Measurements from ENCODE around the gene TPRN. TPM values are rescaled to one million over a fixed set of nuclear protein-coding genes. Genes with fewer than 3 reads are reported as not detected.
A peak's percentile ranks its signal among the peaks of the same experiment; 100 is the strongest.

Gene TPRN
- total RNA-seq, 1 donor from 2014 or later: 5.7 TPM

DNA sequence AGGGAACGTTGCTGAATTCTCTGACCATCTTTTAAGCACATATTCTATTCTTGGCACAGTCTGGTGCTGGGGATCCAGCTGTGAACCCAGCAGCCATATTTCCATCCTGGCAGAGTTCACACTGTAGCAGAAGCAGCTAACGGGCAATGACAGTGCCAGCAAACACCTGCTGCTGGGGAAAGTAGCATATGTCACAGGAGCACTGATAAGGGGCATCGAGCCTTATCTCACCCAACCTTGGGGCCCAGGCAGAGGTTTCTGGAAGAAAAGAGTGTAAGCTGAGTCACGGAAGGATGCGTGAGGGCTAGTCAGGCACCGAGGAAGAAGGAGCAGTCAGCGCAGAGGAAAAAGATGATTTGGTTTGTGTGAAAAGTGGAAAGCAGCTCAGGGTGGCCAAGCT is 6.1 kb upstream of the TPRN start:
- no peak for DNase-seq

DNA sequence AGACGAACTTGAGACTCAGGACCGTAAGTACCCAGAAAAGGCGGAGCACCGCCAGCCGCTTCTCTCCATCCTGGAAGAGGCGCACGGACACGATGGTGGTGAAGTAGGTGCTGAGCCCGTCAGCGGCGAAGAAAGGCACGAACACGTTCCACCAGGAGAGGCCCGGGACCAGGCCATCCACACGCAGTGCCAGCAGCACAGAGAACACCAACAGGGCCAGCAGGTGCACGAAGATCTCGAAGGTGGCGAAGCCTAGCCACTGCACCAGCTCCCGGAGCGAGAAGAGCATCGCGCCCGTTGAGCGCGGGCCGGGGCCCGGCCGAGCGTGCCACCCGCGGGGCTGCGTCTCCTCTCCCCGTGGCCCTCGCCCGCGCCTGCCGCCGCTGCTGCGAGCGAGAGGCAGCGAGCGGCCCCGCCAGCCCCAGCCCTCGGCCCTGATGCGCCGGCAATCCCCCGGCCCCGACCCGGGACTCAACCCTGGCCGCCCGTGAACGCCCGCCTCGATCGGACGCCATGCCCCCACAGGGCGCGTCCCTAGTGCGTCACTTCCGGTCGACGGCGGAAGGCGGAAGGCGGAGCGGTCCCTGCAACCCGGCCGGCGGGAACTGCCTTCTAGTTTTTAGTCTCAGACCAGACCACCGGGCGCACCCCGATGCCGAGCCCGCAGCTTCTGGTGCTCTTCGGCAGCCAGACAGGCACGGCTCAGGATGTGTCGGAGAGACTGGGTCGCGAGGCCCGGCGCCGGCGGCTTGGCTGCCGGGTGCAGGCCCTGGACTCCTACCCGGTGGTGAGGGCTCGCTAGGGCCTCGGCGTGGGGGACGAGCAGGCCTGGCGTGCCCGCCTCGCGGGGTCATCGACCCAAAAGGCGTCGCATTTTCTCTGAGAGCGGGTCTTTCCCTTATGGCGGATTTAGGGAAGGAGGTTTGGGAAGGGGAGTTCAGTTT is 4.9 kb upstream of the TPRN start, which contains the start of the genes NDOR1 and TMEM203:
Gene NDOR1 (plus strand): TSS at position 575 of the 944 bp plus-strand sequence. CDS start 78 bp downstream, at position 653.
Gene TMEM203 (minus strand): TSS at position 523 of the 944 bp plus-strand sequence. CDS start 234 bp downstream, at position 289.
- DNase-seq: peak; percentile 95

DNA sequence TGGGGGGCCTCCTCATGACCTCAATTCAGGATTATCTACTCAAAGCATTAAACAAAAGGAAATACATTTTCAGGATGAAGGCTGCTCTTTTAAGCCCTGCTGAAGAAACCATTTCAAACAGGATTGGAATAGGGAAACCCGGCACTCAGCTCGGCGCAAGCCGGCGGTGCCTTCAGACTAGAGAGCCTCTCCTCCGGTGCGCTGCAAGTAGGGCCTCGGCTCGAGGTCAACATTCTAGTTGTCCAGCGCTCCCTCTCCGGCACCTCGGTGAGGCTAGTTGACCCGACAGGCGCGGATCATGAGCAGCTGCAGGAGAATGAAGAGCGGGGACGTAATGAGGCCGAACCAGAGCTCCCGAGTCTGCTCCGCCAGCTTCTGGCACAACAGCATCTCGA is 4.2 kb upstream of the TPRN start:
- no peak for DNase-seq

DNA sequence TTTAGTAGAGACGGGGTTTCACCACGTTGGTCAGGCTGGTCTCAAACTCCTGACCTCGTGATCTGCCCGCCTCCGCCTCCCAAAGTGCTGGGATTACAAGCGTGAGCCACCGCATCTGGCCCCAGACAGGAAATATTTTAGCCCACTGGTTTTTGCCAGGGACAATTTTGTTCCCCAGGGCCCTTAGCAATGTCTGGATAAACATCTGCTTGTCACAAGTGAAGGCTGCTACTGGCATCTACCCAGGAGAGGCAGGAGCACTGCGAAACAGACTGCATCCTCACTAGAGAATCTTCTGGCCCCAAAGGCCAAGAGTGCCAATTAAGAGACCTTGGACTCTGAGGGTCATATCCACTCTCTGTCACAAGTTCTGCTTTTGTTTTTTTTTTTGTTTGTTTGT is 2.4 kb upstream of the TPRN start:
- DNase-seq: no peak

DNA sequence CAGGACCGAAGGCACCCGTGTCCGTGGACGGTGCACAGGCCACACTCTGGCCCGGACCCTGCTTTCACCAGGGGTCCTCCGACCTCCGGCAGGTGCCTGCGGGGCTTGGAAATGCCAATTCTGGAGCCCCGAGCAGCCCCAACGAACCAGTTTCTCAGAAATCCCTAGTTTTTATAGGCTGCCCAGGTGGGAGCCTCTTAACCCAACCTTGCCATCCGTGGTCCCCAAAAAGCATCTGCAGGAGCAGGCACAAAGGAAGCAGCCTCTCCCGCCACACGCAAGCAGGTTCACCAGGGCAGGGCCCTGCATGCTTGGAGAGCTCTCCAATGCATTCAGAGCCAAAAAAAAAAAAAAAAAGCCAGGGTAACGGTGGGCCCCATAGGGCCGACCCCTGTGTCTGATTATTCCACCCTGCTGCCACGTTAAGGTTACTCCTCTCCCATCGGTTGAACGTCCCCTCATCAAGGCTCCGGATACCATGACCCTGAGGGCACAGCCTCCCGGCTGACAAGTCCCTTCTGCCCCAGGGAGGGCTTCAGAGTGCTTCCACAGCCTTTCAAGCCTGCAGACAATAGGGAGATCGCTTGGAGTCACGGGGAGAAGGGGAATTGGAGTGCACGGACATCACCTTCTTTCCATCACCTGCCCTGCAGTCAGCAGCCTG is 796 bp upstream of the TPRN start:
- DNase-seq: no peak

DNA sequence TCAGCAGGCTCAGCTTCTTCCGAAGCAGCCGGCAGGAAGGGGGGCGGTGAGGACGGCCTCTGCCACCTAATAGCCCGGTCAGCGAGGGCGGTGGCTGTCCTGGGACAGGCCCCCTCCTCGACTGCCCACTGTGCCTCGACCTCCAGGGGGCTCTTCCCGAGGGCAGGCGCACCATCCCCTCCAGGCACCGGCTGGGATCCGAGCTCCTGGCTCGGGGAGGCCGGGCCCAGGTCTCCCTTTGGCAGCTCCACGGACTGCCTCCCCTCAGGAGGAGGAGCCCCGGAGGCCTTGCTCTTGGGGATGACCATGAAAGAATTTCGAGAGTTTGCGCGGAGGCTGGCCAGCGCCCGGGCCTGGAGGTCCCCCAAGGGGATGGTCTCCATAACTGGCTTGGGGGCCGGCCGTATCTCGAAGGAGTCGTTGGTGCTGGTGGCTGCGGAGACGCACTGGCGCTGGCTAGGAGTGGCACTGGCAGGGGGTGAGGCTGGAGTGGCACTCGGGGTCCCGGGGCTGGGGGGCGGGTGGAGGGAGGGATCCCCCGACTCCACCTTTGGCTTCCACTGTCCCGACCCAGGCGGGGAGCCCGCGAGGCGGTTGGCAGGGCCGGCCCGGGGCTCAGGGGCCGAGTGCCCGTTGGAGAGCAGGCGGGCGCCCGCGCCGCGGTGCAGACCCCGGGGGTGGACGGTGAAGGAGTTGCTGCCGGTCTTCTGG is 975 bp downstream of the TPRN start:
- no peak for DNase-seq

DNA sequence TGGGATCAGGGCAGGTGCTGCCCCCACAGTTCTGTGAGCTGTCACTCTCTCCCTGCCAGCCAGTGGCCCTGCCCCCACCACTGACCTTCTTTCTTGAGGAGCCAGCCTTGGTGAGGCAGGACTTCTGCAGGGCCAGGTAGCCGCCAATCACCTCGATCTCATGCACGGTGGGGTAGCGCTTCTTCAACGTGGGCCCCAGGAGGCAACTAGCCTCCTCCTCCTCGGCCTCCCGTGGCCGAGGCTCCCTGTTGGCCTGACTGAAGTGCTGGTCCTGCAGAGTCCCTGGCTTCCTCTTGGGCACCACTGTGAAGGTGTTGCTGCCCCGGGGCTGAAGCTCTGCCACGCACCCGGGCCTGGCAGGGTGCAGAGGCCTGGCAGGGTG is 1.6 kb downstream of the TPRN start:
- no peak for DNase-seq

DNA sequence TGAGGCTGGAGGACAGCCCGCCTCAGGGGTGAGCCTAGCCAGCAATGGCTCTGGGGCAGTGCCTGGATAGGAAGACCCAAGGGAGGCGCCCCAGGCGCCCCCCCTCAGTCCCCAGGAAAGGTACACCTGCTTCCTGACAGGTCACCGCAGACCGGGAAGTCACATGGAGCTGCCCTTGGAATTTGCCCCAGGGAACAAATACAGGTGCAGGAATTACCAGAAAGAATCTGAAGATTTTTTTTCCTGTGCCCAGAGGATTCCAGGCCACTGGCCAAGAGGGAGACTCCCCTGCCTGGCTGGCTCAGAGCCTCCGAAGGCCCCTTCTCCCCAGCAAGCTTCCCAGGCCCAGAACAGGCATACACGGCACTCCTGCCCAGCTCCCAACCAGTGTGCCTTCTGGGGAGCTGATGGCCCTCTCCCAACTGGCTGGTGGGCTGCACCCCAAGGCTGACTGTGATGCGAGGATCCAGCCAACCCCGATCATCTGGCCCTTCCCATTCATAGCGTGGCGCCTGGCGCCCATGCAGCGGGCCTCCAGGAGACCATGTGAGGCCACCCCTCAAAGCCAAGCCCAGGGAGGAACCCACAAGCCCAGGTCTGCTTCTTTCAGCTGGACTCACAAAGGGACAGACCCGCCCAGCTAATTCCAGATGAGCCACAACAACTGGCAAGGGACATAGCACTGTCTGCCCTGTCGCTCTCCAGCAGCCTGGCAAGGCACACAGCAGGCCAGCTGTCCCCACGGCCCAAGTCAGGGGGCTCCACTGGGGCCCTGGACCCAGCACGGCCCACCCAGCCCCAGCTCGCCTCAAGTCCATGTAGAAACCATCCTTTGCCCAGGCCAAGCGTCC is 2.3 kb downstream of the TPRN start:
- no peak for DNase-seq

DNA sequence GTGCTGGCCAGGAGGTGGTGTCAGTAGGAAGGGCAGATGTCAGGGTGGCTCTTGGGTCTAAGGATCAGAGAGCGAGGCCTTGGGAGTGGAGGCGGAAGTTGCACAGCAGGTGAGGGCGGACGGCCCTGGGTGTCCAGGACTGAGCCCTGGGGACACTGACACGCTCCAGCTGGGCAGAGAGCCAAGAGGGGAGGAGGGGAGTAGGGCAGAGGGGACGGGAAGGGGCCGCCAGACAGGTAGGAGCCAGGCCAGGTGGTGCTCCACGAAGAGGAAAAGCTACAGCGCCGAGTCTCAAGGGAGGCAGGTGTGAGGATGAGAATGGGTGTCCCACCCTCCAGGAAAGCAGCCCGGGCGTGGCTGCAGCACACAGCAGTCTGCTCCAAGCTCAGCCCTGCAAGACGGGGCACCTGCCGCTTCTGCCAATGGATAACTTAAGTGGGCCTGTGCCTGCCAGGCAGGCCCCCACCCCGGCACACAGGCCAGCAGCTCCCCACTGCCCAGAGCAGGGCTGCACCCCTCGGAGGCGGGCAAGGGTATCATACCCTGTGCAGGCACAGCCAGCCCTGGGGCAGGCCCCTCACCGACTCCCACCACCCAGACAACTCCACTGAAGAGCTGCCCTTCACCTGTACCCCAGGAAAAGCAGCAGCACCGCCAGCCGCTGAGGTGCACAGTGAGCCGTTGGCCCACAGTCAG is 4.9 kb downstream of the TPRN start:
- no peak for DNase-seq

DNA sequence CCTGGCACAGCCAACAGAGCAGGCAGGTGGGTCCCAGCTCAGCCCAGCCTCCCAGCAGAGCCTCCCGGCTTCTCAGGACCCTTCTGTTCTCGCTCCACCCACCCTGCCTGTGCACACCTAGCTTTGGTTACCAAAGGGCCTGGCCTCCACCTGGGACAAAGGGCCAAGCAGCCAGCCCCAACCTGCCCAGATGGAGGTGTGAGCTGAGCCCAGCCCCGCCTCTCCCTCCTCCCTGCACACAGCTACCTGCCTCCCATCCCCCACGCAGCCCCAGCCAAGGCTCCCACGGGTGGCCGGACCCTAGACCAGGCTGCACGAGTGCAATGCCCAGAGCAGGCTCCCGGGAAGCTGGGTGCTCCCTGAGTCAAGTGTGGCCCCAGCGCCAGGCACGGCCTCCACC is 5.6 kb downstream of the TPRN start:
- DNase-seq: no peak

DNA sequence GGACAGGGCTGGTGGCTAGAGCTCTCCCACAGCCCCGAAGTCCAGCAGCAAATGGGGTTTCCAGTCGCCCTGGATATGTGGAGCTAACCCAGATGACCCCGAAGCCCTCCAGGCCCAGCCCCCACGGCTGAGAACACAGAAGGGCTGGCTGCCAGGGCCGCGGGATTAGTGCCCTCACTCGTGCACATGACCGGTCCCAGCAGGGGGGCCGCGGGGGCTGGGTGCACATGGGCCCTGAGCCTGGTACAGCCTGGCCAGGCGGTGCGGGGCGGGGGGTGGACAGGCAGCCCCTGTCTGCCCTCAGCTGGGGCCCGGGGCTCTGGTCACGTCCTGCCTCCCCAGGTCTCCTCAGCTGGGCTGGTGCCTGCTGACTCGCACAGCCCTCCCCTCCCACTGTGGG is 6.2 kb downstream of the TPRN start:
- no peak for DNase-seq

DNA sequence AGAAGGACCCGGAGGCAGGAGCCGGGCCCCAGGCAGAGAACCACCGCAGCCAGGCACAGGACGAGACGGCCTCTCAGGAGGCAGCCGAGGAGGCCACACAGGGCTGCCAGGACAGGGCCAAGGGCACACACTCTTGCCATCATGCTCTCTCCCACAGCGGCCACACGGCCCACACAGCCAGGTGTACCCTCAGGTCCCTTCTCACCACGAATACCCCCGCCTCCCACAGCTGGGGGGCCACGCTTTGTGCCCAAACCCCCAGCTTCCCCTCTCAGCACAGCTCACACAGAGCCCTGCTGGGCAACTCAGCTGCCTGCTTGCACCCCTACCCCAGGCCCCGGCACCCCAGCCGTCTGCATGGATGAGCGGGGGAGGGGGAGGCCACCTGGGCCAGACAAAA is 6.8 kb downstream of the TPRN start:
- DNase-seq: no peak

DNA sequence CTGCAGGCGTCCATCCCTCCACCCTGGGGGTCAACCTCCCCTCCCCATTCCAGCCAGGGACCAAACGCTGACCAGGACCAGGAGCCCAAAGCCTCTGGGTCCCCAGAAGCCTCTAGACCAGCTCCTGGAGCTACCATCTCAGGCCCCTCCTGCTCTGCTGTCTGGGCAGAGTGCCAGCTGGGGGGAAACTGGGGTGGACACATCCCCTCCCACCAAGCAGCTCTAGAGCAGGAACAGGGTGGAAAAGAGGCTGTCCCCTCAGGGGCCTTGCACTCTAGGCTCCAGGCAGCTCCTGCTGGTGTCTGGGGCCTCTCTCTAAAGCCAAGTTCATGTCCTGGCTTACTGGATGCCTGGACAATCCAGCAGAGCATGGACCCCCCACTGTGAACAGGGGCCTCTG is 7.7 kb downstream of the TPRN start:
- no peak for DNase-seq

DNA sequence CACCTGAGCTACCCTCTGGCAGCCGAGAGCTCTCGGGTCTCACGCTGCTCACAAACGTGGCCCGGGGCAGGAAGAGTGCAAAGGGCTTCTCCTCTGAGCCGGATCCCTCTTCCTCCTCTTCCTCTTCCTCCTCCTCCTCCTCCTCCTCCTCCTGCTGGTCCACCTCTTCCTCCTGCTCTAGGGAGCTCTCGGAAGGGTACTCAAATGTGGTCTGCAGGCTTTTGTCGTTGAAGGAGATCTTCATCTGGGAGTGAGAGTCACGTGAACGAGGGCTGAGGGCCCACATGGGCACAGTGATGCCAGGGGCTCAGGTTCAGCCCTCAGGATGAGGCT is 8.1 kb downstream of the TPRN start:
- DNase-seq: no peak

DNA sequence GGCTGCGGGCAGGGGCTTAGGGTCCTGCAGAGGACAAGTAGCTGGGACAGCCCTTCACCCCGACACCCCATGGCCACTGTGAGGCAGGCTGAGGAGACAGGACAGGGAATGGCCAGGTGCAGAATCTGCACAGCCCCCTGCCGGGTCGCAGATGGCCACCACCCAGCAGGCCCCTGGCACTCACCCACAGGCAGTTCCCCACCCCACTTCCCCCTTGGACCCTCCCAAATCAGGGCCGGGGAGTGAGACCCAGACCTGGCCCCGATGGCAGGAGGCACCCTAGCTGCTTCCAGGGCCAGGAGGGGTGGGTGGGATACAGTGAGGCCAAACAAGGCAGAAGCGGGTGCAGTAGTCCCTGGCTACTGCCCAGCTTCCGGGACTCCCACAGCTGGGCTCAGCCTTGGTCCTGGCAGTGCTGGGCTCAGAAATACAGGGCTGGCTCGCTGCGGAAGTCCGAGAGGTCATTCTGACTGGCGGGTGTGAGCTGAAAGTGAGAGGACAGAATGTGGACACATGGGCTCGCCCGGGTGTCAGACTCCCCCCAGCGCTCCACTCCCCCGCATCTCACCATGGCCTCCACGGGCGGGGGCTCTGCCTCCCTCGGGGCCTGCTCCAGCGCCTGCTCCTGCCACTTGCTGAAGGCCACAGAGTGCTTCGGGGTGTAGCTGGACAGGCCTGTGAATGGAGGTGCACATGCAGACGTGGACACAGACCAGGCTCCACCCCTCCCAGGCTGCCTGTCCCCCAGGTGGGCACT is 8.7 kb downstream of the TPRN start:
- DNase-seq: no peak

DNA sequence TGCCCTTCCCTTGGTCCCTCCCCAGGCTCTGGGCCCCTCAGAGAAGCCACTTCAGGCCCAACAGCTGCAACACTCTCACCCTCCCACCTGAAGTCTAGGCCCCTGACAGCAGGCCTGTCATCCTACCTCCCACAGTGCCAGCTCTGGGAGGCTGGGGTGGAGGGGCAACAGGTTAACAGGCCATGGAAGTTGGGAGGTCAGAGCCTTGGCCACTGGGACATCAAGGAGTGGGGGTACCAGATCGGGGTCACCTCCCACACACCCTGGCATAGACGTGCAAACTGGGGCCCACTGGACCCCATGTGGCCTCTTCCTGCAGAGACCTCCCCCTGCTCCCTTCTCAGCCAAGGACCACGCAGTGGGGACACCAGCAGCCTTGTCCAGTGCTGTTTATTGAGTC is 9.3 kb downstream of the TPRN start:
- no peak for DNase-seq

DNA sequence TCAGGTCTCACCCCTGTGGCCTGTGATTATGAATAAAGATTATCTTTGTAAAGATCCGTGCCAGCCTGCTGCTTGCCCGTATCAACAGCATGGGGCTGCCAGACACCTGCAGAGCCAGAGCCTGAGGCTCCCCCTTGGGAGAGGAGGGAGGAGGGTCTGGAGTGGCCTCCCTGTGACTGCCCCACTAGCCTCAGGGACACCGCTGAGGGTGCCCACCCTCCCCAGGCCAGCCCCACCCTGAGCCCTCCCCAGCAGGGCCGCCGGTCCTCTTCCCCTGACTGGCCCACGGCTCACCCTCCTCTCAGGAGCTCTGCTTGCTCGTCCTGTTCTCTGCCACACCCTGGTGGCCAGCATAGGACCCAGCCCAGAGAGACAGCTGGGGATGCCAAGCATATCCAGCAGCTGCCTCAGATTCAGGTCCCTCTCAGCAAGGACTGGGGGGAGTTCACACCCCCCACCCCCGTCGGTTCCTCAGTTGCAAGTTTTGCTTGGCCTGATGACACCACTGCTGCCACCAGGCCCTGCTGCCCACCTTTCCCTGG is 10.2 kb downstream of the TPRN start:
- no peak for DNase-seq

DNA sequence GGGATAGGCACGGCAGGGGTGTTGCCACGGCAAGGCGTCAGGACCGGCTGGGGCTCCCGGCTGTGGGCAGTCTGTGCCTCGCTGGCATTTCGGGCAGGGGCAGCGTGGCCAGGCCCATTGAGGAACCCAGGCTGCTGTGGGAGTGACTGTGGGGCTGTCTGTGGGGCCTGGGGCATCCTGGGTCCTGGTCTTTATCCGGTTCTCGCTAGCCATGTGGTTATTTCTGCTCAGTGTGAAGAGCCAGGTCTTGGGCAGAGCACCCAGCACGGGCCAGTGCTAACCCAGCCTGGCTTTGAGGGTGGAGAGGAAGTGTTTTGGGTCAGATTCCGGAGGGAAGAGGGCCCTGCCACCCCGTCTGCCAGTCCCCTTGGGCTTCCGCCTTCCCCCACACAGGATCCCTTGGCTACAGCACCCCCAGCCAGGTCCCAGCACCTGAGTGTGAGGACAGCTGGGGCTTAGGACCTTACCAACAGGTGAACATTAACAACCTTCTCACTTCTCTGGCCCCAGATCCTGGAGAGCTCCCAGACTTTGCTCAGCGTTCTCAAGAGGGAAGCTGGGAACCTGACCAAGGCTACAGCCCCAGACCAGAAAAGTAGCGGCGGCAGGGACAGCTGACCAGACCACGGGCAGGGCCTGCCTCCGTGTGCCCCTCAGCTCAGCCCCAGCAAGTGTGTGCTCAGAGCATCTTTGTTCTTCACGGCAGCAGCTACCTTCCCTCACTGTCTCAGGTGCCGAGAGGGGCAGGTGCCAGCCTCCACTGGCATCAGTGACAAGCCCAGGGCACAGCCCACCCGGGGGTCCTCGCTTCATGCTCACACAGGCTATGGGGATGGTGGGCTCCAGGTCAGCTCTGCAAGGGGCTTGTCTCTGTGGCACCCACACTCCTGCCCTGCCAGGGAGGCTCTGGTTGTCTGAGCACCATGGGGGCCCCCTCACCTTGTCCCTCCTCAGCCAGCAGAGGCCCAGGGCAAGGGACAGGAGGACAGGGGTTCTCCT is 10.9 kb downstream of the TPRN start:
- no peak for DNase-seq

Measured in tongue (tissue), 2 donors.